ENCODE results near the gene LIG1.

- no peak for TF ChIP-seq CTCF (IDR thresholded peaks at IDR 0.05)
- TF ChIP-seq REST (IDR thresholded peaks at IDR 0.05; ENCODE audit: insufficient read depth in 1 of 2, low read depth in 2 of 2, low read length in 1 of 2), result no peak
- TF ChIP-seq TCF7L2 (IDR thresholded peaks at IDR 0.05; ENCODE audit: low read depth, low read length), result no peak
- TF ChIP-seq POLR2AphosphoS5 (IDR thresholded peaks at IDR 0.05; ENCODE audit: low read depth, low read length), result no peak
Observed at GRCh38 chr19:48113190-48113917, 56.8 kb downstream of the LIG1 start.

Data from Panc1 (cell line).